ENCODE results near the gene TMEM9B. TPM values are rescaled to one million over a fixed set of nuclear protein-coding genes. Genes with fewer than 3 reads are reported as not detected.
A peak's percentile ranks its signal among the peaks of the same experiment; 100 is the strongest.

Gene TMEM9B
- total RNA-seq, 1 experiment from 2014 or later = 13.6 TPM

DNA sequence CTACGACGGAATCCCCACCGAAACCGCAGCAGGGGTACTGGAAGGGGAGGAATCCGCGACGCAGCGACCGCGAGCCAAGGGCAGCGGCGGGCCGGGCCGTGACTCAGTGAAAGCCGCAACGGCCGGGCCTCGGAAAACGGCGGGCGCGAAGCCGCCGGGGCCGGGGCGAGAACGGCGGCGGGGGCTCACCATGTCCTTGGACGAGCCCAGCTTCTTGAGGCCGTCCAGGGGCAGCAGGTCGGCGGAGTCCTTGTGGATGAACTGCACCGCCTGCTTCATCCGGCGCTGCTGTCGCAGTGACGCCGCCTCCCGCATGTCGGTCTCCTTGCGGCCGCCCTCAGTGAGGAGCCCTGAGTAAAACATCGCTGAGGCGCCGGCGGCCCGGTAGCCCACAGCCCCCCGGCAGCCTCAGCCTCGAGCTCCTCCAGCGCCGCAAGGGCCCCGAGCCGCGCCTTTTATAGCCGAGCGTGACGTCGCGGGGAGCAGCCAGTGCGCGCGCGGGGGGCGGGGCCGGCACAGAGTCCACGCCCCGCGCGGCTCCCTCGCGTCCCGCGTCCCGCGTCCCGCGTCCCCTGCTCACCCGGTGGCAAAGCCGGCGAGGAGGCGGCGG lies 39.4 kb upstream of the TMEM9B start, which contains the start of gene NRIP3:
TSS of gene NRIP3 (minus strand) at position 429 of the 610 bp plus-strand sequence. CDS start at position 363, 66 bp downstream.
- Mint-ChIP-seq H3K4me3 (peak within 1 kb of the TSS; percentile 55 to 82), H3K4me1 (peaks cover 4 to 15% of the 10 kb centered on the region in 2 experiments), H3K27ac (no peak within 1 kb of the TSS), H3K9me3 (no peaks in the 10 kb centered on the region), H3K36me3 (ENCODE audit: insufficient read depth in 1 of 3, low read depth in 3 of 3) (no peaks in the 10 kb centered on the region), H3K27me3 (ENCODE audit: low read depth) (peaks cover 80% of the 10 kb centered on the region)
- Histone ChIP-seq H2AK5ac (ENCODE audit: insufficient read length, low read length) (no peak within 1 kb of the TSS), H4K5ac (ENCODE audit: insufficient read length, low read depth, low read length) (no peak within 1 kb of the TSS), H3K4ac (ENCODE audit: low read depth, low read length) (no peak within 1 kb of the TSS), H3K27ac (ENCODE audit: insufficient read length, low read depth, low read length) (no peak within 1 kb of the TSS), H3K27me3 (ENCODE audit: insufficient read depth, low read length) (peaks cover 27% of the 10 kb centered on the region), H3K4me1 (ENCODE audit: insufficient read depth, low read length) (no peaks in the 10 kb centered on the region), H3K79me2 (ENCODE audit: insufficient read depth, low read length) (no peaks in the 10 kb centered on the region), H3K79me1 (ENCODE audit: insufficient read depth, low read depth, low read length, poor library complexity, severe bottlenecking) (no peaks in the 10 kb centered on the region), H4K8ac (replicated peaks; ENCODE audit: insufficient read length, low read depth, low read length) (no peak within 1 kb of the TSS), H2BK20ac (ENCODE audit: low read depth, low read length, poor library complexity, severe bottlenecking) (no peak within 1 kb of the TSS), H3T11ph (ENCODE audit: low read length) (no peak within 1 kb of the TSS), H3K4me2 (ENCODE audit: insufficient read depth, insufficient read length, low read length) (peak within 1 kb of the TSS; percentile 83), H3K18ac (ENCODE audit: insufficient read length, low read depth, low read length) (no peak within 1 kb of the TSS), H2AFZ (ENCODE audit: low read length) (no peak within 1 kb of the TSS), H2BK12ac (ENCODE audit: insufficient read length, low read depth, low read length) (no peak within 1 kb of the TSS), H4K91ac (ENCODE audit: insufficient read length, low read depth, low read length) (no peak within 1 kb of the TSS), H3K23ac (ENCODE audit: insufficient read length, low read depth, low read length) (no peak within 1 kb of the TSS), H3K9me3 (ENCODE audit: control insufficient read depth, low read depth, low read length) (no peaks in the 10 kb centered on the region), H2BK5ac (ENCODE audit: insufficient read length, low read length) (no peak within 1 kb of the TSS), H3K56ac (ENCODE audit: insufficient read length, low read depth, low read length) (no peak within 1 kb of the TSS), H2BK120ac (ENCODE audit: low read depth, low read length, poor library complexity, severe bottlenecking) (no peak within 1 kb of the TSS), H3K14ac (ENCODE audit: insufficient read depth, low read length) (peak within 1 kb of the TSS; percentile 24; the same call in 1 of the 2 replicates), H3K23me2 (ENCODE audit: insufficient read length, low read depth, low read length, poor library complexity, severe bottlenecking) (peaks cover 8% of the 10 kb centered on the region), H2BK15ac (ENCODE audit: low read depth, low read length) (no peak within 1 kb of the TSS), H4K20me1 (ENCODE audit: control insufficient read depth, insufficient read depth, insufficient read length) (no peaks in the 10 kb centered on the region), H3K9ac (ENCODE audit: extremely low read depth, insufficient read length, low read length) (no peak within 1 kb of the TSS)
- no peak for TF ChIP-seq CTCF (conservative IDR thresholded peaks at IDR 0.05)
- no CpG with 5 or more reads among the region's 83 CpGs for WGBS (ENCODE audit: extremely low coverage, insufficient read length, low lambda C conversion rate)
- DNase-seq = peak; percentile 61

All from H9 (cell line).